ENCODE measurements around the gene FAM209B. TPM values are rescaled to one million over a fixed set of nuclear protein-coding genes. Genes with fewer than 3 reads are reported as not detected.
A peak's percentile ranks its signal among the peaks of the same experiment; 100 is the strongest.

The FAM209B gene
- total RNA-seq, 1 donor from 2014 or later: 0.63 TPM

- H3K27me3 Mint-ChIP-seq: peaks cover 6% of the 10 kb centered on the region
- no peak for TF ChIP-seq CTCF (conservative IDR thresholded peaks at IDR 0.05)
- H3K27ac Mint-ChIP-seq: no peak overlapping the region
- H3K4me3 Mint-ChIP-seq: no peak overlapping the region
- no peak for DNase-seq (ENCODE audit: extremely low spot score, unreplicated experiment)
- H3K4me1 Mint-ChIP-seq (ENCODE audit: unreplicated experiment): no peaks in the 10 kb centered on the region
- no peaks in the 10 kb centered on the region for H3K9me3 Mint-ChIP-seq
- no peaks in the 10 kb centered on the region for H3K36me3 Mint-ChIP-seq
Observed at GRCh38 chr20:56580226-56580625, 47.2 kb downstream of the FAM209B start.

GRCh38 chr20:56581701-56582100 lies 48.7 kb downstream of the FAM209B start:
- Mint-ChIP-seq H3K9me3 (no peaks in the 10 kb centered on the region), H3K27me3 (no peaks in the 10 kb centered on the region), H3K4me1 (ENCODE audit: unreplicated experiment) (no peaks in the 10 kb centered on the region), H3K36me3 (no peaks in the 10 kb centered on the region), H3K27ac (no peak overlapping the region), H3K4me3 (no peak overlapping the region)
- DNase-seq (ENCODE audit: extremely low spot score, unreplicated experiment): no peak
- no peak for TF ChIP-seq CTCF (conservative IDR thresholded peaks at IDR 0.05)

GRCh38 chr20:56582542-56582941 lies 49.5 kb downstream of the FAM209B start:
- peak overlapping the region; percentile 38 for H3K27ac Mint-ChIP-seq
- no peak for TF ChIP-seq CTCF (conservative IDR thresholded peaks at IDR 0.05)
- no peak overlapping the region for H3K4me3 Mint-ChIP-seq
- H3K9me3 Mint-ChIP-seq: no peaks in the 10 kb centered on the region
- DNase-seq (ENCODE audit: extremely low spot score, unreplicated experiment): no peak
- no peaks in the 10 kb centered on the region for H3K27me3 Mint-ChIP-seq
- no peaks in the 10 kb centered on the region for H3K4me1 Mint-ChIP-seq (ENCODE audit: unreplicated experiment)
- H3K36me3 Mint-ChIP-seq: no peaks in the 10 kb centered on the region

- no peak overlapping the region for H3K4me3 Mint-ChIP-seq
- no peaks in the 10 kb centered on the region for H3K9me3 Mint-ChIP-seq
- no peak for TF ChIP-seq CTCF (conservative IDR thresholded peaks at IDR 0.05)
- no peaks in the 10 kb centered on the region for H3K36me3 Mint-ChIP-seq
- no peaks in the 10 kb centered on the region for H3K27me3 Mint-ChIP-seq
- DNase-seq (ENCODE audit: extremely low spot score, unreplicated experiment): no peak
- H3K27ac Mint-ChIP-seq: no peak overlapping the region
- peaks cover 6% of the 10 kb centered on the region for H3K4me1 Mint-ChIP-seq (ENCODE audit: unreplicated experiment)
Observed at GRCh38 chr20:56584916-56585315, 51.9 kb downstream of the FAM209B start.

Other genes with a start within 250 kb of the FAM209B start
- gene FAM210B, start 174.3 kb upstream of the FAM209B start, total RNA-seq (ENCODE audit: low replicate concordance): 58.3 and 58.4 TPM in 2 replicates
- gene AURKA, start 141.0 kb upstream of the FAM209B start, total RNA-seq (ENCODE audit: low replicate concordance): 20.3 and 42.7 TPM in 2 replicates
- gene CSTF1, start 140.6 kb upstream of the FAM209B start, total RNA-seq (ENCODE audit: low replicate concordance): 43.2 and 48.4 TPM in 2 replicates
- gene CASS4, start 121.0 kb upstream of the FAM209B start, total RNA-seq (ENCODE audit: low replicate concordance): 0.38 and 0.56 TPM in 2 replicates
- 63.5 and 71.2 TPM in 2 replicates for gene RTF2, start 64.6 kb upstream of the FAM209B start, total RNA-seq (ENCODE audit: low replicate concordance)
- 0.46 and 0.52 TPM in 2 replicates for gene FAM209A, start 8.5 kb upstream of the FAM209B start, total RNA-seq (ENCODE audit: low replicate concordance)
- 20.5 and 71.7 TPM in 2 replicates for gene TFAP2C, start 96.1 kb downstream of the FAM209B start, total RNA-seq (ENCODE audit: low replicate concordance)

Measured in type B pancreatic cell (in vitro differentiated cells).